Activated CD8-positive, alpha-beta memory T cell treated with anti-CD3 and anti-CD28 coated beads for 24 hours (primary cell): ENCODE measurements around the gene SLCO1A2.

Experiments used
- DNase-seq: peaks from one replicate; pipeline ENCODE4 v3.0.0-alpha.2; 2020

The SLCO1A2 gene

GRCh38 chr12:21328578-21328977, 6.1 kb downstream of the SLCO1A2 start:
- no peak for DNase-seq

DNA sequence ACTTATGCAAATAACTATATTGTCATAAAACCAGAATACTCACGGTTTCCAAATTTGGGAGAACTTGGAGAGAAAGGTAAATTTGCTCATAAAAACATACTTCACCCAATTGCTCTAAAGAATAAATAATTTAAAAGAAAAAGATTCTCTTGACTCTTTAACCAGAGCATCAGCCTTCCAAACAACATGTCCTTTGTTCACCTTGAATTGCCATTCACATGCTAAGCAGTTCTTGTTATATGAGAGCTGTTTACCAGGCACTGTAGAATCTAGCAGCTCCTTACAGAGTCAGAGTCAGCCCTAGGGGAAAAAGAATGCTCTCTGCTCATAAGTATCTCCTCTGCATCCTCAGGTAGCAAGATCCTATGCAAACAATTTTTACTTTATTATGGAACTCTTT, 10.2 kb downstream of the SLCO1A2 start:
- no peak for DNase-seq

DNA sequence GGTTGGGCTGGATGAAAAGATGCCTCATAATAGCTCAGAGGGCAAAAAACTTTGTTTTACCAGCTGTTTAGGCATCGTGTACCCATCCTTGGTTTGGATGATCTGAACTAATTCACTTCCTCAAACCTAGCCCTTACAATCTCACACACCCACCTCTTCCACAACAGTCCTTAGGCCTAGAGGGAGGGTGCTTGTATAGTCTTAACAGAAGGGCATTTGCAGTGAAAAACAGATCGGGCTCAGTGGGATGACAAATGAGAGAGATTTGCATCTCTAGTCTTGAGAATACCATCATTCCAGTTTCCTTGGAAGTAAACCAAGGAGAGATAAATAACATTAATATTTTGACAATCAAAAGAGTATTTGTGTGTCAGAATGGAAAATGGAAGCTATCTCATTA, 11.0 kb downstream of the SLCO1A2 start:
- DNase-seq: no peak

- no peak for DNase-seq
Observed at GRCh38 chr12:21308785-21309184, 25.9 kb downstream of the SLCO1A2 start.

DNA sequence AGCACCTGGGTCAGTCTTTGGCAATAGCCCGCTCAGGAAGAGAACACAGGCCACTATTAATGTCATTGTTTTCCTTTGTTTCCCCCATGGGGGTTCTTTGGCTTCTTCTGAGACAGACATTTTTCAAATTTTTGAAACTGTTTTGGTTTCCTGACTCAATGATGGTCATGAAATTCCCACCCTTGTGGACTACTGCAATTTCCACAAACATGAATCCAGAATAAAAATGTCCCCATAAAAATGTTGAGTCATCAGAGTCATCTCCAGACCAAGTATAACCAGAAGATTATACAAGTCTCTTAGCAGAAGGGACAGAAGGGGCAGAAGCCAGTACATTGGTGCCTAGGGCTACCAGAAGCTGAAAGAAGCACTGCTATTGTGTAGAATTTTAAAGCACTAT, 29.1 kb downstream of the SLCO1A2 start:
- no peak for DNase-seq

- DNase-seq: no peak
Observed at GRCh38 chr12:21300632-21301031, 34.1 kb downstream of the SLCO1A2 start.

- no peak for DNase-seq
Observed at GRCh38 chr12:21296751-21297406, 37.8 kb downstream of the SLCO1A2 start.

GRCh38 chr12:21296348-21296747, 38.4 kb downstream of the SLCO1A2 start:
- DNase-seq: no peak

DNA sequence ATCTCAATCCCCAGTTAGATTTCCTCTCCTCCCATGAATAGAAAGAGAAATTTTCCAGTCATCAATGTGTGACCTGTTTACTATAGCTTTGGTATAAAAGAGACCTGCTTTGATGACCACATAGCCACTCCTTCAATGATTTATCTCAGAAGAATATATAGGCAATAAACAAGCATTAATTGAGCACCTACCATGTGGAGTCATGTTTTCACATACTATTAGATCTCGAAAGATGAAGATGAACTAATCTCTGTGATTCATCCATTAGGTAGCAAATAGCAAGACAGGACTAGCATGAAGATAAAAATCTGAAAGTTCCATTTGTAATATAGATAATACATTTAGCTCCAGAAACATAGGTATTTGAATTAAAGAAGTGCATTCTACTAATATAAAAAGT, 40.5 kb downstream of the SLCO1A2 start:
- DNase-seq: no peak

- DNase-seq: no peak
Observed at GRCh38 chr12:21292111-21292510, 42.6 kb downstream of the SLCO1A2 start.

- no peak for DNase-seq
Observed at GRCh38 chr12:21289698-21290097, 45.0 kb downstream of the SLCO1A2 start.

DNA sequence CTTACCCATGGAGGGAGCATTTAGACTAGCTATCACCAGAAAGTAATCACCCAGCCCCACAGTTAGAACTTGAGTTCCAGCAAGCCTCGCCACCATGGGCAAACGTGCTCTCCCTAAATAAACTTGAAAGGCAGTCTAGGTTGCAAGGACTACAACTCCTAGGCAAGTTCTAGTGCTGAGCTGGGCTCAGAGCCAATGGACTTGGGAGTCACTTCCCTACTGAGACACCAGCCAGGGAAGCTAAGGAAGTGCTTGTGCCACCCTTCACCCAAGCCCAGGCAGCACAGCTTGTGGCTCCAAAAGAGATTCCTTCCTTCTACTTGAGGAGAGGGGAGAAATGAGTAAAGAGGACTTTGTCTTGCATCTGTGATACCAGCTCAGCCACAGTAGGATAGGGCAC, 57.9 kb downstream of the SLCO1A2 start:
- no peak for DNase-seq

DNA sequence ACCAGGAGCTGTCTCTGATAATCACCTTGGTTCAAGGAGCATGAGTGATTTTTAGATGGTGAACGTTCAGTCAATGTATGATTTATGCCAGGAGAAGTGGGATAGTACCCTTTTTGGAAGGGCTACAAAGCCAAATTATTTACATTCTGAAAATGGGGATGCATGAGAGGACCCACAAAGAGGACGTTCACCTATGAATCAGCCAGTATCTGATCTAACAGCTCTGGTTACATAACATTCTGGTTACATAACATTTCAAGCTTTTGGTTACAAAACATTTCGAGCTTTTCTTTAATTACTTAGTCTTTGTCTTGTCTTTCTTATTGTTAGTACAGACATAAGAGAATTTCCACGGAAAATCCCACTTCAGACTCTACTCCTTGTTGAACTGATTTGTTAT, 68.8 kb downstream of the SLCO1A2 start:
- no peak for DNase-seq

- no peak for DNase-seq
Observed at GRCh38 chr12:21264232-21264631, 70.5 kb downstream of the SLCO1A2 start.

DNA sequence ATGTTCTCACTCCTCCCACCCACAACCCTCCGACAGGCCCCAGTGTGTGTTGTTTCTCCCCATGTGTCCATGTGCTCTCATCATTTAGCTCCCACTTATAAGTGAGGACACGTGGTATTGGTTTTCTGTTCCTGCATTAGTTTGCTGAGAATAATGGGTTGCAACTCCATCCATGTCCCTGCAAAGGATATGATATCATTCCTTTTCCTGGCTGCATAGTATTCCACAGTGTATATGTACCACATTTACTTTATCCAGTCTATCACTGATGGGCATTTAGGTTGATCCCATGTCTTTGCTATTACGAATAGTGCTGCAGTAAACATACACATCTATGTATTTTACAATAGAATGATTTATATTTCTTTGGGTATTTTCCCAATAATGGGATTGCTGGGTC, 77.5 kb downstream of the SLCO1A2 start:
- no peak for DNase-seq

DNA sequence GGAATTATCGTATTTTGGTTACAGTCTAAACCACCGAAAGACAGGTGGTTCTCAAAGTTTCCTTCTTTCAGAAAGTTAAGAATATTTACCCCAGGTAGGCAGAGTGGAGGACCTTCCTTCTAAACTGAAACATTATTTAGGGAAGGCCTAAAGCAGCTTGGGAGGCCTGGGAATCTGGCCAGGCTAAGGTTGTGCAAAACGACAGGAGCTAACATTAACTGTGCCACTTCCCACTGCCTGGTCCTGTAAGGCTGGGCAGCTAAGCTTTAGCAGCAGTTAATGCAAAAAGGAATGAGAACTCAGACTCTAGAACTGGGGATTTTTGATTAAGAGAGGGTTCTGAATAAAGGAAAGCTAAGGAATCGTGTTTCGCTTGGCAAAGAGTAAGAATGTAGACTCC, 82.6 kb downstream of the SLCO1A2 start:
- no peak for DNase-seq

GRCh38 chr12:21248679-21249078, 86.0 kb downstream of the SLCO1A2 start:
- no peak for DNase-seq

GRCh38 chr12:21239866-21240265, 94.9 kb downstream of the SLCO1A2 start:
- DNase-seq: no peak

- no peak for DNase-seq
Observed at GRCh38 chr12:21234395-21234794, 100.3 kb downstream of the SLCO1A2 start.

- DNase-seq: no peak
Observed at GRCh38 chr12:21223930-21224329, 110.8 kb downstream of the SLCO1A2 start.

- DNase-seq: no peak
Observed at GRCh38 chr12:21221778-21222177, 112.9 kb downstream of the SLCO1A2 start.

DNA sequence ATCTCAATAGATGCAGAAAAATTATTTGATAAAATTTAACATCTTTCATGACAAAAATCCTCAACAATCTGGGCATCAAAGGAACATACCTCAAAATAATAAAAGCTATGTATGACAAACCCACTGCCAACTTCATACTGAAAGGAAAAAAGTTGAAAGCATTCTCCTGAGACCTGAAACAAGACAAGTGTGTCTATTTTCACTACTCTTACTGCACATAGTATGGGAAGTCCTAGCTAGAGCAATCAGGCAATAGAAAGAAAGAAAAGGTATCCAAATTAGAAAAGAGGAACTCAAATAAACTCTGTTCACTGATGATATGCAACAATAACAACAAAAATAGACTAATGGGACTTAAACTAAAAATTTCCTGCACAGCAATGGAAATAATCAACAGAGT, 113.6 kb downstream of the SLCO1A2 start:
- DNase-seq: no peak

DNA sequence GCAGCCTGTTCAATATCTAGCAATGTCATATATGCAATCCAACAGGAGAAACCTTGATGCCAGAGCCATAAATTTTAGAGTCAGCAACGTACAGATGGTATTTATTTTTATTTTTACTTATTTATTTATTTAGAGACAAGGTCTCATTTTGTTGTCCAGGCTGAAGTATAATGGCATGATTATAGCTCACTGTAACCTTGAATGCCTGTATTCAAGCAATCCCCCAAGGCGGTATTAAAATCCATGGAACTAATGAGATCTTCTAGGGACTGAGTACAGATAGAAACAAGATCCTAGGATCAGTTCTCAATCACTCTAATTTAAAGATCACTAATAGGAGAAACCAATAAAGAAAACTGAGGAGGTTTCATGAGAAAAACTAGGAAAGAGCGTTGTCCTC, 114.5 kb downstream of the SLCO1A2 start:
- DNase-seq: no peak

DNA sequence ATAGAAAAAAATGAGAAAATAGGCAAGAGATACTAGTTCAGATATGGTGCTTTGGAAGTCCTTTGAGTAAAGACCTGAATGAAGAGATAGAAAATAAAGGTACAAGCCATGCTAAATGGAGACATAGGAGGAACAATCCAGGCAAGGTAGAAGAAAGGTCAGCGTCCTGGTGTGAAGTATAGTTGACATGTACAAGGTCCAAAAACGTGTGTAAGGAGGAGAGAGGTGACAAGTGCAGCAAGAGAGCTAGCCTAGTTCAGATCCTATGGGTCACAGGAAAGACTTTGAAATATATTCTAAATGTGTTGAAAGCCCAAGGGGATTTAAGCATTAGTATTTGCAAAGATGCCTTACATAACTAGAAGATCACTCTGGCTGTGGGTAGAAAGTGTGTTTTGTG, 115.5 kb downstream of the SLCO1A2 start:
- DNase-seq: no peak
